ENCODE measurements around the gene PCDHA12. TPM values are rescaled to one million over a fixed set of nuclear protein-coding genes. Genes with fewer than 3 reads are reported as not detected.
A peak's percentile ranks its signal among the peaks of the same experiment; 100 is the strongest.
"Not testable (repeated sequence)": the region's sequence is repeated elsewhere in the genome, so short reads cannot be mapped to it uniquely, and the experiment has no call there.

PCDHA12 gene
- total RNA-seq, 2 donors from 2014 or later, result 0.15 to 0.34 TPM

GRCh38 chr5:140855772-140856674 is 19.1 kb upstream of the PCDHA12 start, which contains the start of gene PCDHA10:
PCDHA10 (plus strand) TSS chr5:140855897; CDS start chr5:140856049, 152 bp downstream.
- DNase-seq (no peak), ATAC-seq (no peak)
- intact Hi-C loops (cut with DNase I), result loop anchor here in 1 of 2 donors (10.0 kb wide), 1 partner anchor 189 kb away; no protein-coding TSS in a partner anchor

- ATAC-seq, result no peak
- no peak for DNase-seq
- intact Hi-C loops (cut with DNase I), result loop anchor here in 1 of 2 donors (10.0 kb wide), 1 partner anchor 187 kb away; no protein-coding TSS in a partner anchor
Observed at GRCh38 chr5:140857177-140857986, 17.7 kb upstream of the PCDHA12 start.

- intact Hi-C loops (cut with DNase I), result loop anchor here in 1 of 2 donors (10.0 kb wide), 1 partner anchor 187 kb away; no protein-coding TSS in a partner anchor
- ATAC-seq, result no peak
- no peak for DNase-seq
Observed at GRCh38 chr5:140857987-140858240, 17.2 kb upstream of the PCDHA12 start.

- no peak for DNase-seq
- intact Hi-C loops (cut with DNase I), result no loop called here
- no peak for ATAC-seq
Observed at GRCh38 chr5:140862441-140863295, 12.4 kb upstream of the PCDHA12 start.

GRCh38 chr5:140868721-140869554 is 6.2 kb upstream of the PCDHA12 start, which contains the start of gene PCDHA11:
PCDHA11 (plus strand) TSS chr5:140868957; CDS start chr5:140869104, 147 bp downstream.
- intact Hi-C loops (cut with DNase I), result no loop called here
- peak in 1 of 2 donors; percentile 53 for ATAC-seq
- DNase-seq, result no peak

- intact Hi-C loops (cut with DNase I), result no loop called here
- no peak for DNase-seq
- no peak for ATAC-seq
Observed at GRCh38 chr5:140869555-140869886, 5.6 kb upstream of the PCDHA12 start.

- DNase-seq (no peak), ATAC-seq (no peak)
- intact Hi-C loops (cut with DNase I), result no loop called here
Observed at GRCh38 chr5:140870221-140871201, 4.6 kb upstream of the PCDHA12 start.

- not testable (repeated sequence) for ATAC-seq, DNase-seq
Observed at GRCh38 chr5:140876541-140877261, 1.6 kb downstream of the PCDHA12 start.

GRCh38 chr5:140877262-140877581 is 2.1 kb downstream of the PCDHA12 start:
- DNase-seq, result no peak
- intact Hi-C loops (cut with DNase I), result no loop called here
- ATAC-seq, result no peak

More at GRCh38 chr5:140876541-140877261, 1.6 kb downstream of the PCDHA12 start:
- intact Hi-C loops (cut with DNase I), result not testable (repeated sequence)

GRCh38 chr5:140881889-140882590 is 6.9 kb downstream of the PCDHA12 start, which contains the start of gene PCDHA13:
PCDHA13 (plus strand) TSS chr5:140882124; CDS start chr5:140882269, 145 bp downstream.
- peak in 1 of 2 donors; percentile 27 for ATAC-seq
- no peak for DNase-seq
- intact Hi-C loops (cut with DNase I), result loop anchor here in 1 of 2 donors (10.0 kb wide), 1 partner anchor 163 kb away; no protein-coding TSS in a partner anchor

- intact Hi-C loops (cut with DNase I), result loop anchor here in 1 of 2 donors (10.0 kb wide), 1 partner anchor 162 kb away; no protein-coding TSS in a partner anchor
- DNase-seq (no peak), ATAC-seq (no peak)
Observed at GRCh38 chr5:140882591-140882899, 7.4 kb downstream of the PCDHA12 start.

GRCh38 chr5:140883373-140883772 is 8.3 kb downstream of the PCDHA12 start:
- DNase-seq (no peak), ATAC-seq (no peak)
- intact Hi-C loops (cut with DNase I), result loop anchor here in 1 of 2 donors (10.0 kb wide), 1 partner anchor 161 kb away; no protein-coding TSS in a partner anchor

- ATAC-seq, result no peak
- intact Hi-C loops (cut with DNase I), result loop anchor here in 1 of 2 donors (10.0 kb wide), 1 partner anchor 161 kb away; no protein-coding TSS in a partner anchor
Observed at GRCh38 chr5:140883927-140884697, 9.0 kb downstream of the PCDHA12 start.

GRCh38 chr5:140916325-140916724 is 41.2 kb downstream of the PCDHA12 start:
- intact Hi-C loops (cut with DNase I), result no loop called here
- ATAC-seq (no peak), DNase-seq (no peak)

More at GRCh38 chr5:140883927-140884697, 9.0 kb downstream of the PCDHA12 start:
- DNase-seq, result no peak

GRCh38 chr5:140923601-140924000 is 48.5 kb downstream of the PCDHA12 start:
- DNase-seq (no peak), ATAC-seq (no peak)
- intact Hi-C loops (cut with DNase I), result no loop called here

All from left cardiac atrium (tissue), 4 donors.